ENCODE data around the gene THSD7A.

The THSD7A gene

DNA sequence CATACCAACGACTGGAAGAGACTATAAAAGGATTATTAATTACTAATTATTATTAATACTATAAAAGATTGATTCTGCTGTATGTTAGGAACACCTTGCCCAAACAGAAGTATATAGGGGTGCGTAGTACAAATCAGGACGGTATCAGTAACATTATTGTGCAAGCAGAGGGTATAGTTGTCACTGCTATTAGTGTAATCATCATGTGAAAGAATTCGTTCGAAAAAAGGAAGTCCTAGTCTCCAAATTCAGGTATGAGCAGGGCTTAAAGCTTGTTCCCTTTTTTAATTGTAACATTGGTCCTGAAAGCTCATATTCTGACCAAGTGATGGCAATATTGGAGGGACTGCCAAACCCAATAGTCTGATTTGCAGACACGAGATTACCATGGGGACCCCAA lies 81.8 kb downstream of the THSD7A start:
- Mint-ChIP-seq H3K27ac (no peak overlapping the region), H3K4me1 (no peaks in the 10 kb centered on the region), H3K4me3 (no peak overlapping the region), H3K27me3 (no peaks in the 10 kb centered on the region), H3K9me3 (no peaks in the 10 kb centered on the region), H3K36me3 (no peaks in the 10 kb centered on the region)
- CTCF ChIA-PET = no interaction called here
- DNase-seq = no peak

- H3K36me3 Mint-ChIP-seq = no peaks in the 10 kb centered on the region
- no peak for DNase-seq
- CTCF ChIA-PET = interaction anchor here (0.7 kb wide), 1 partner anchor 60 kb away, joined by 3 read pairs; no protein-coding TSS in a partner anchor
- H3K4me1 Mint-ChIP-seq = no peaks in the 10 kb centered on the region
- H3K27me3 Mint-ChIP-seq = no peaks in the 10 kb centered on the region
- H3K9me3 Mint-ChIP-seq = no peaks in the 10 kb centered on the region
- no peak overlapping the region for H3K4me3 Mint-ChIP-seq
- H3K27ac Mint-ChIP-seq = no peak overlapping the region
These were observed 82.4 kb downstream of the THSD7A start for GRCh38 chr7:11749629-11750028.

DNA sequence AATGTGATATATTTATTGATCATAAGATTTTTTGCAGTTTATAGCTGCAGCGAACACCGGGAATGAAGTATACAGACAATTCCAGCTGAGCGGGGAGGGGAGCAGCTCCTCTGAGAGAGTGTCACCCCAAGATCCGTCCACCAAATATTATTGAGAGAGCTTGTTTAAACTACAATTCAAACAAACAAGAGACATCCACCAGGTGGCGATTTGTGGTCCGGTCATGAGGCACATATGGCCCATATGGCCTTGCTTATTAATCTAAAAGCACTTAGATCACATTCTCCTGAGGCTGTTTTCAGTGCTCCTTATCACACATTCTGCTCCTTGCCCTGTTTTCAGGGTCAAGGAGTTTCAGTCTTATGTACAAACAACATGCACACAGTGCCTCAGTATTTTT lies 83.1 kb downstream of the THSD7A start:
- no peaks in the 10 kb centered on the region for H3K27me3 Mint-ChIP-seq
- no peak for DNase-seq
- H3K4me1 Mint-ChIP-seq = no peaks in the 10 kb centered on the region
- H3K9me3 Mint-ChIP-seq = no peaks in the 10 kb centered on the region
- no peak overlapping the region for H3K4me3 Mint-ChIP-seq
- CTCF ChIA-PET = no interaction called here
- no peak overlapping the region for H3K27ac Mint-ChIP-seq
- H3K36me3 Mint-ChIP-seq = no peaks in the 10 kb centered on the region

- CTCF ChIA-PET = no interaction called here
- H3K4me1 Mint-ChIP-seq = no peaks in the 10 kb centered on the region
- no peak overlapping the region for H3K4me3 Mint-ChIP-seq
- H3K36me3 Mint-ChIP-seq = no peaks in the 10 kb centered on the region
- H3K27ac Mint-ChIP-seq = no peak overlapping the region
- H3K9me3 Mint-ChIP-seq = no peaks in the 10 kb centered on the region
- H3K27me3 Mint-ChIP-seq = no peaks in the 10 kb centered on the region
- DNase-seq = no peak
These were observed 84.1 kb downstream of the THSD7A start for GRCh38 chr7:11747715-11748485.

DNA sequence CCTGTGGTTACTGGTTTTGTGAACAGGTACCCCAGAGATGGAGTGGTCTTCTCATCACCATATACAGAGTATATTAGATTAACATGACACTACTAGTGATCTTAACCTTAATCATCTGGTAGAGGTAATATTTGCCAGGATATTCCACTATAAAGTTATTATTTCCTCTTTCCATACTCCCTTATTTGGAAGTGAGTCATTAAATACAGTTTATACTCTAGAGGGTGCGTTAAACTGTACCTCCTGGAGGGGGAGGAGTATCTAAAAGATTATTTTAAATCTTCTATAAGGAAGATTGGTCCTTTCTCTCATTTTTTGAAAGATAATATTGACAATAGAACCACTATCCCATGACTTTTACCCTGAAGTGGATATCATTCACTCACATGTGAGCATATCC lies 85.4 kb downstream of the THSD7A start:
- no peaks in the 10 kb centered on the region for H3K36me3 Mint-ChIP-seq
- no peak overlapping the region for H3K4me3 Mint-ChIP-seq
- CTCF ChIA-PET = no interaction called here
- H3K27ac Mint-ChIP-seq = no peak overlapping the region
- H3K27me3 Mint-ChIP-seq = no peaks in the 10 kb centered on the region
- no peak for DNase-seq
- no peaks in the 10 kb centered on the region for H3K4me1 Mint-ChIP-seq
- no peaks in the 10 kb centered on the region for H3K9me3 Mint-ChIP-seq

DNA sequence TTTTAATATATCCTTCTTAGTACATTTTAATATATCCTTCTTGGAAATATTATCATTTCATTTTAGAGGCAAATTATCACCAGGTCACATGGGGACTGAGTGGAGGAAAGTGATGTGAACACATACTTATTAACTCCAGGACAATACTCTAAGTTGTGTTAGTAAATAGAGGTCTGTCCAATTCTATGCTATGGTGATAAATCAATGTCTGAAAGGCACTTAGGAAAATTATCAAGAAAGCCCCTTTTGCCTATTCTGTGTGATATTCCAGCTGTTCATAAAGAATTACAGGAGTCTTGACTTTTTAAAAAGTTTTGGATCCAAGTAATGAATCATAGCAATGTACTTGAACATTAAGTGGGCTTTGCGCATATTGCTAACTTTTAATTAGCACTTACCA lies 88.5 kb downstream of the THSD7A start:
- H3K4me3 Mint-ChIP-seq = no peak overlapping the region

DNA sequence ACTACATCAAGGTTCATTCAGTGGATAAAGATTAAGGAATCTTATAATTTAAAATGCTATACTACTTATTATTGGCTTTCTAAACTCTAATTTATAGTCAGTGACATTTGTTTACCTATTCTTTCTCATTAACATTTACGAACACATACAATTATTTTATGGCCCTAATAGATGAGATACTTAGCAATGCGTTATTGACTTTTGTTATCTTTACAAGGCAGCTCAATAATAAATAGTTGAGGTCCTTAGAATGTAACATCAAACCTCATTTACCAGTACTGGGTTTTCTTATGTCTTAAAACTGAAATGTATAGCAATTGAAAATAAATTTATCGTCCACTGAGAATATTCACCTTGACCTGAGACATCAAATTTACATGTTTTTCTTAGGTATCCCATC lies 89.0 kb downstream of the THSD7A start:
- no peak overlapping the region for H3K4me3 Mint-ChIP-seq
- CTCF ChIA-PET = no interaction called here
- H3K27me3 Mint-ChIP-seq = no peaks in the 10 kb centered on the region
- H3K4me1 Mint-ChIP-seq = no peaks in the 10 kb centered on the region
- no peaks in the 10 kb centered on the region for H3K36me3 Mint-ChIP-seq
- H3K9me3 Mint-ChIP-seq = no peaks in the 10 kb centered on the region
- no peak overlapping the region for H3K27ac Mint-ChIP-seq
- no peak for DNase-seq

More for the DNA sequence above, 88.5 kb downstream of the THSD7A start:
- CTCF ChIA-PET = interaction anchor here (0.6 kb wide), 1 partner anchor 668 kb away, joined by 3 read pairs; no protein-coding TSS in a partner anchor
- Mint-ChIP-seq H3K27me3 (no peaks in the 10 kb centered on the region), H3K9me3 (no peaks in the 10 kb centered on the region), H3K4me1 (no peaks in the 10 kb centered on the region), H3K36me3 (no peaks in the 10 kb centered on the region), H3K27ac (no peak overlapping the region)
- no peak for DNase-seq

DNA sequence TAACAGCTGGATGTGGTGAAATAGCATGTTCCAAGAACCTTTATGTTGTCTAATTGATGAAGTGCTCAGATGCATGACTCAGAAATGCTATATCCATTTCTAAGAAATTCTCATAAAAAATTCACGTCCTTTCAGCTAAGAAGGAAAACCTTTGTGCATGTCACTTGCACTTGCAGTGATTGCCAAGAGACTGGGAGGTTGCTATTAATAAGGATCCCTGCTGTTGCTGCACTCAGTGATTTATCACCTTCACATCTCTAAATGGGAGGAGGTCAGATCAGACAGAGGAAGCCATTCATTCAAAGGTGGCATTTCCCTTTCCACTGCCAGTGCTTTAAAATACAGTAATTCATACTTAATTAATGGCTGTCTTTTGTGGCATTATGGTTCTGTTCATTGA lies 89.5 kb downstream of the THSD7A start:
- Mint-ChIP-seq H3K4me3 (no peak overlapping the region), H3K4me1 (no peaks in the 10 kb centered on the region), H3K27me3 (no peaks in the 10 kb centered on the region), H3K36me3 (no peaks in the 10 kb centered on the region), H3K27ac (no peak overlapping the region), H3K9me3 (no peaks in the 10 kb centered on the region)
- CTCF ChIA-PET = no interaction called here
- no peak for DNase-seq

GRCh38 chr7:11737723-11738122 lies 94.3 kb downstream of the THSD7A start:
- Mint-ChIP-seq H3K4me1 (no peaks in the 10 kb centered on the region), H3K4me3 (no peak overlapping the region), H3K27ac (no peak overlapping the region), H3K27me3 (no peaks in the 10 kb centered on the region), H3K36me3 (no peaks in the 10 kb centered on the region), H3K9me3 (no peaks in the 10 kb centered on the region)
- no peak for DNase-seq
- CTCF ChIA-PET = no interaction called here

- CTCF ChIA-PET = no interaction called here
- Mint-ChIP-seq H3K27me3 (no peaks in the 10 kb centered on the region), H3K4me1 (no peaks in the 10 kb centered on the region)
These were observed 99.8 kb downstream of the THSD7A start for GRCh38 chr7:11732207-11732606.

DNA sequence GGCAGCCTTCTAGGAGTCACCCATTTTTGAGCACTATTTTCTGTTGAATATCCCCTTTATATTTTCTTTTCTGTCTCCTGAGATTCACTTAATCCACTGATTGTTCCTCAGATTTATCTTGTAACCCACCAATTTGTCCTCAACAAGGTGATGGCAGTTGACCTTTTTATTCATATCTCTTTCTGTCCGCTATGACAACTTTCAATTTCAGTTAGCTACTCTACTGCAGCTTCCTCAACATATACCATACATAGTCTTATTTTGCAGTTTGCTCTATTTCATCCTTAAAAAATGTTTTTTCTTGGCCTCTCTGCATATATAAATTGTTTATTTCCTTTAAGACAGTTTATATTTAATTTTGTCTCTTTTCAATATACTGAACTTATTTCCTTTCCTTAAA lies 101.3 kb downstream of the THSD7A start:
- H3K4me3 Mint-ChIP-seq = no peak overlapping the region
- DNase-seq = no peak
- CTCF ChIA-PET = no interaction called here
- no peak overlapping the region for H3K27ac Mint-ChIP-seq
- H3K36me3 Mint-ChIP-seq = no peaks in the 10 kb centered on the region
- H3K9me3 Mint-ChIP-seq = peaks cover 2% of the 10 kb centered on the region
- H3K4me1 Mint-ChIP-seq = no peaks in the 10 kb centered on the region
- H3K27me3 Mint-ChIP-seq = no peaks in the 10 kb centered on the region

More at GRCh38 chr7:11732207-11732606, 99.8 kb downstream of the THSD7A start:
- DNase-seq = no peak
- H3K4me3 Mint-ChIP-seq = no peak overlapping the region
- H3K36me3 Mint-ChIP-seq = no peaks in the 10 kb centered on the region
- no peak overlapping the region for H3K27ac Mint-ChIP-seq
- peaks cover under 1% of the 10 kb centered on the region for H3K9me3 Mint-ChIP-seq

- H3K4me1 Mint-ChIP-seq = no peaks in the 10 kb centered on the region
- CTCF ChIA-PET = no interaction called here
- no peak overlapping the region for H3K4me3 Mint-ChIP-seq
- peaks cover 2% of the 10 kb centered on the region for H3K9me3 Mint-ChIP-seq
- H3K27ac Mint-ChIP-seq = no peak overlapping the region
- H3K27me3 Mint-ChIP-seq = no peaks in the 10 kb centered on the region
- no peaks in the 10 kb centered on the region for H3K36me3 Mint-ChIP-seq
- no peak for DNase-seq
These were observed 104.1 kb downstream of the THSD7A start for GRCh38 chr7:11727864-11728263.

GRCh38 chr7:11726794-11727155 lies 105.2 kb downstream of the THSD7A start:
- H3K4me3 Mint-ChIP-seq = no peak overlapping the region
- CTCF ChIA-PET = no interaction called here
- no peak overlapping the region for H3K27ac Mint-ChIP-seq
- peaks cover 2% of the 10 kb centered on the region for H3K9me3 Mint-ChIP-seq
- no peak for DNase-seq
- no peaks in the 10 kb centered on the region for H3K27me3 Mint-ChIP-seq
- H3K4me1 Mint-ChIP-seq = no peaks in the 10 kb centered on the region
- H3K36me3 Mint-ChIP-seq = no peaks in the 10 kb centered on the region

- CTCF ChIA-PET = no interaction called here
- Mint-ChIP-seq H3K36me3 (no peaks in the 10 kb centered on the region), H3K4me1 (no peaks in the 10 kb centered on the region), H3K27ac (no peak overlapping the region), H3K9me3 (peaks cover 2% of the 10 kb centered on the region), H3K4me3 (no peak overlapping the region), H3K27me3 (no peaks in the 10 kb centered on the region)
- no peak for DNase-seq
These were observed 105.8 kb downstream of the THSD7A start for GRCh38 chr7:11726001-11726793.

DNA sequence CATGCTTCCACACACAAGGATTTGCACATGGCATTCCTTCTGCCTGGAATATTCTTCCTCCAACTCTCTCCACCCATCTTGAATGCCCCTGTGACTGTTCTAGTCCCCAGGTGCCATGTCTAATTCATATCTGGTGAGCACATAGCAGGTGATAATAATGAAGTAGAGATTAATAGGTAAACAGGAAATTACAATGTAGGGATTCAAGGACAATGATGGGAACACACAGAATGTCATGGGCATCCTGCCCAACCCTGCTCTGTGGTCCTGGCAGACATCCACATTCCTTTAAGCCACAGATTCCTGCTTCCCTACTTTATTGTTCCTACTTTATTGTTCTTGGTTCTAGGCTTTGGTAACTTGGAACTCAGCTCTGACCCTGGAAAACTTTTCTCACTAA lies 115.8 kb downstream of the THSD7A start:
- Mint-ChIP-seq H3K4me3 (no peak overlapping the region), H3K27me3 (no peaks in the 10 kb centered on the region), H3K36me3 (no peaks in the 10 kb centered on the region), H3K27ac (no peak overlapping the region), H3K9me3 (no peaks in the 10 kb centered on the region), H3K4me1 (no peaks in the 10 kb centered on the region)
- DNase-seq = no peak
- CTCF ChIA-PET = no interaction called here
